GM12892 (cell line): Measurements from ENCODE around the gene APOC4.
"Not testable (repeated sequence)": the region's sequence is repeated elsewhere in the genome, so short reads cannot be mapped to it uniquely, and the experiment has no call there.

Experiments
- POLR2A ChIP-seq: IDR thresholded peaks from 2 replicates; pipeline ENCODE4 v1.6.1; 2011; ENCODE audit warnings: low read depth, low read length, control low read depth
- POLR2AphosphoS5 ChIP-seq: IDR thresholded peaks from 2 replicates; pipeline ENCODE4 v1.6.1; 2011; ENCODE audit warnings: low read depth, low read length, control low read depth
- TAF1 ChIP-seq: IDR thresholded peaks from 2 replicates; pipeline ENCODE4 v1.6.1; 2011; ENCODE audit warnings: low read depth, mild to moderate bottlenecking, control low read depth, low read length, borderline replicate concordance

DNA sequence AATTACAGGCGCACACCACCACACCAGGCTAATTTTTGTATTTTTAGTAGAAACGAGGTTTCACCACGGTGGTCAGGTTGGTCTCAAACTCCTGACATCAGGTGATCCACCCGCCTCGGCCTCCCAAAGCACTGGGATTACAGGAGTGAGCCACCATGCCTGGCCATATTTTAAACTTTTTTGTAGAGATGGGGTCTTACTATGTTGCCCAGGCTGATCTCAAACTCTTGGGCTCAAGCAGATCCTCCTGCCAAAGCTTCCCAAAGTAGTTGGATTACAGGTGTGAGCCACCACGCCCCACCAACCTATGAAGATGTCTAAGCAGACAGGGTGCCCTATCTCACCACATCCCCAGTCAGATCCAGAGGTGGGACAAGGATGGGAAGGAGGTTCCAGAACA, 30.1 kb upstream of the APOC4 start:
- not testable (repeated sequence) for TF ChIP-seq POLR2A, POLR2AphosphoS5, TAF1
